Neutrophil (primary cell): ENCODE data around the gene SNAP25.

ENCODE experiments used
- H3K27ac ChIP-seq: fragments of 200-600 bp; sonication (generic); 2 replicates; pipeline ENCODE4 v1.5.1; 2016; ENCODE audit warnings: mild to moderate bottlenecking, moderate library complexity
- H3K27me3 ChIP-seq: fragments of 200-600 bp; sonication (generic); 2 replicates; pipeline ENCODE4 v1.6.0; 2016; ENCODE audit warnings: mild to moderate bottlenecking
- H3K36me3 ChIP-seq: fragments of 200-600 bp; sonication (generic); 2 replicates; pipeline ENCODE4 v1.5.1; 2017
- H3K4me1 ChIP-seq, 2 experiments: fragments of 200-600 bp in 1 of 2; sonication (generic) in 1 of 2; 1 replicate in 1 of 2; 2 replicates in 1 of 2; pipeline versions ENCODE4 v1.5.1 to v1.6.1; 2013 to 2016; ENCODE audit warnings: low read depth in 1 of 2, low read length in 1 of 2, mild to moderate bottlenecking in 1 of 2, moderate library complexity in 1 of 2; ENCODE audit not compliant: control insufficient read depth in 1 of 2, insufficient read depth in 1 of 2
- H3K4me3 ChIP-seq, 2 experiments: fragments of 200-600 bp in 1 of 2; sonication (generic) in 1 of 2; 1 replicate in 1 of 2; 2 replicates in 1 of 2; pipeline ENCODE4 v1.5.1; 2013 to 2016; ENCODE audit warnings: low read depth in 1 of 2, low read length in 1 of 2, mild to moderate bottlenecking in 1 of 2, moderate library complexity in 1 of 2
- H3K9me3 ChIP-seq: fragments of 200-600 bp; sonication (generic); 2 replicates; pipeline ENCODE4 v1.5.1; 2016
- CTCF ChIP-seq: fragments of 200-600 bp; sonication (generic); IDR thresholded peaks from 2 replicates; pipeline ENCODE4 v1.5.1; 2016; ENCODE audit warnings: antibody characterized with exemption

Gene SNAP25

GRCh38 chr20:10253780-10254179 lies 35.1 kb downstream of the SNAP25 start:
- no peak overlapping the region for H3K27ac ChIP-seq
- H3K4me3 ChIP-seq: no peak overlapping the region
- H3K27me3 ChIP-seq: peaks cover 4% of the 10 kb centered on the region
- TF ChIP-seq CTCF: no peak
- no peaks in the 10 kb centered on the region for H3K36me3 ChIP-seq
- no peaks in the 10 kb centered on the region for H3K4me1 ChIP-seq
- no peaks in the 10 kb centered on the region for H3K9me3 ChIP-seq

- no peaks in the 10 kb centered on the region for H3K9me3 ChIP-seq
- H3K36me3 ChIP-seq: no peaks in the 10 kb centered on the region
- peaks cover 4% of the 10 kb centered on the region for H3K27me3 ChIP-seq
- H3K27ac ChIP-seq: no peak overlapping the region
- H3K4me3 ChIP-seq: no peak overlapping the region
- TF ChIP-seq CTCF: no peak
- H3K4me1 ChIP-seq: no peaks in the 10 kb centered on the region
Measured at GRCh38 chr20:10255846-10256245, 37.2 kb downstream of the SNAP25 start.

GRCh38 chr20:10259166-10259565 lies 40.5 kb downstream of the SNAP25 start:
- Histone ChIP-seq H3K9me3 (no peaks in the 10 kb centered on the region), H3K27ac (no peak overlapping the region), H3K36me3 (no peaks in the 10 kb centered on the region), H3K4me3 (no peak overlapping the region), H3K27me3 (peaks cover 4% of the 10 kb centered on the region), H3K4me1 (no peaks in the 10 kb centered on the region)
- no peak for TF ChIP-seq CTCF

- H3K27me3 ChIP-seq: peaks cover 4% of the 10 kb centered on the region
- H3K9me3 ChIP-seq: no peaks in the 10 kb centered on the region
- no peak overlapping the region for H3K27ac ChIP-seq
- no peaks in the 10 kb centered on the region for H3K4me1 ChIP-seq
- no peaks in the 10 kb centered on the region for H3K36me3 ChIP-seq
- H3K4me3 ChIP-seq: no peak overlapping the region
- no peak for TF ChIP-seq CTCF
Measured at GRCh38 chr20:10260316-10260715, 41.7 kb downstream of the SNAP25 start.

GRCh38 chr20:10261702-10262101 lies 43.1 kb downstream of the SNAP25 start:
- no peak for TF ChIP-seq CTCF
- Histone ChIP-seq H3K36me3 (no peaks in the 10 kb centered on the region), H3K27ac (no peak overlapping the region), H3K27me3 (no peaks in the 10 kb centered on the region), H3K4me1 (no peaks in the 10 kb centered on the region), H3K9me3 (no peaks in the 10 kb centered on the region), H3K4me3 (no peak overlapping the region)
